Measurements from ENCODE around the gene PRLR. TPM values are rescaled to one million over a fixed set of nuclear protein-coding genes. Genes with fewer than 3 reads are reported as not detected.
A peak's percentile ranks its signal among the peaks of the same experiment; 100 is the strongest.

PRLR gene
- total and polyA plus RNA-seq, 2 of the 8 experiments (the other 6 are each of a cell fraction or from before 2014, with no cell fraction given) = 0.53 to 2.5 TPM

GRCh38 chr5:35239911-35240610 lies 9.8 kb upstream of the PRLR start:
- CTCF ChIA-PET (ENCODE audit: partially characterized antibody) = no interaction called here
- no peak overlapping the region for H3K4me3 ChIP-seq (ENCODE audit: extremely low read depth in 1 of 4, insufficient read depth in 2 of 4, low read depth in 3 of 4, low read length in 4 of 4)
- no peak overlapping the region for H3K23ac ChIP-seq (ENCODE audit: insufficient read length)
- H3K56ac ChIP-seq (replicated peaks; ENCODE audit: insufficient read length, low read depth, low read length) = no peak overlapping the region
- no peak overlapping the region for H2BK15ac ChIP-seq (ENCODE audit: low read length)
- no peak overlapping the region for H2AK5ac ChIP-seq (ENCODE audit: low read depth, low read length)
- TF ChIP-seq HDAC2 (IDR thresholded peaks at IDR 0.05; ENCODE audit: borderline replicate concordance in 1 of 2, low read depth in 2 of 2, low read length in 2 of 2) (no peak), CBX8 (IDR thresholded peaks at IDR 0.05; ENCODE audit: borderline replicate concordance, low read depth, low read length) (no peak), ASH2L (IDR thresholded peaks at IDR 0.05; ENCODE audit: low read length) (no peak), JUND (IDR thresholded peaks at IDR 0.05; ENCODE audit: low read length) (no peak), GABPA (IDR thresholded peaks at IDR 0.05; ENCODE audit: borderline replicate concordance, insufficient read depth, low read length) (no peak)
- no peak overlapping the region for H2BK5ac ChIP-seq (ENCODE audit: low read depth, low read length)
- H2BK20ac ChIP-seq (ENCODE audit: low read length) = no peak overlapping the region
- H3K27ac ChIP-seq (ENCODE audit: low read depth, low read length) = no peak overlapping the region
- no peak overlapping the region for H4K91ac ChIP-seq (replicated peaks; ENCODE audit: insufficient read length, low read length)
- 93% methylated on average over 2 of the region's 2 CpGs; no CpG with 5 or more reads in 1 of the 2 experiments for WGBS, 2 experiments (ENCODE audit: extremely low coverage in 1 of 2, insufficient coverage in 1 of 2, insufficient read length in 1 of 2, insufficient replicate concordance in 2 of 2, low coverage in 1 of 2, low lambda C conversion rate in 2 of 2, missing lambda C conversion rate in 1 of 2)
- no peaks in the 10 kb centered on the region for H3K9me3 ChIP-seq (ENCODE audit: insufficient read depth in 2 of 2, low read depth in 1 of 2, low read length in 1 of 2)
- H3K36me3 ChIP-seq (ENCODE audit: control insufficient read depth in 2 of 4, insufficient read depth in 4 of 4, low read length in 3 of 4) = no peaks in the 10 kb centered on the region
- POLR2A ChIA-PET (ENCODE audit: partially characterized antibody) = no interaction called here
- H4K8ac ChIP-seq (ENCODE audit: extremely low read depth, insufficient read depth, low read length) = no peak overlapping the region
- H3K27me3 ChIP-seq (replicated peaks in 1 of 4; ENCODE audit: control insufficient read depth in 3 of 4, extremely low read depth in 1 of 4, insufficient read depth in 3 of 4, low read length in 3 of 4) = no peaks in the 10 kb centered on the region
- H2BK120ac ChIP-seq (replicated peaks; ENCODE audit: low read depth, low read length) = no peak overlapping the region
- no peak overlapping the region for H2BK12ac ChIP-seq (ENCODE audit: low read depth, low read length)
- H3K18ac ChIP-seq (ENCODE audit: extremely low read depth, low read length) = no peak overlapping the region
- H3K4me2 ChIP-seq (ENCODE audit: insufficient read depth in 1 of 2, low read depth in 2 of 2, low read length in 2 of 2) = no peak overlapping the region
- H3K79me1 ChIP-seq (ENCODE audit: low read depth, low read length) = no peaks in the 10 kb centered on the region
- H4K5ac ChIP-seq (ENCODE audit: insufficient read length, low read depth, low read length) = no peak overlapping the region
- no peak for DNase-seq (ENCODE audit: low read depth in 1 of 2, low spot score in 2 of 2)
- no peaks in the 10 kb centered on the region for H3K4me1 ChIP-seq (replicated peaks in 1 of 4; ENCODE audit: control insufficient read depth in 3 of 4, insufficient read depth in 4 of 4, low read length in 3 of 4)
- H3K79me2 ChIP-seq (ENCODE audit: control insufficient read depth in 1 of 2, insufficient read depth in 2 of 2, low read length in 2 of 2) = no peaks in the 10 kb centered on the region
- H3K9ac ChIP-seq (replicated peaks in 1 of 4; ENCODE audit: extremely low read depth in 1 of 4, low read depth in 3 of 4, low read length in 3 of 4) = no peak overlapping the region
- no peaks in the 10 kb centered on the region for H3K23me2 ChIP-seq (ENCODE audit: low read depth, low read length)
- H2AFZ ChIP-seq (ENCODE audit: low read length) = peak overlapping the region; percentile 68; the same call in 1 of the 2 replicates
- no peak overlapping the region for H3K4ac ChIP-seq (replicated peaks; ENCODE audit: insufficient read length, low read depth, low read length)
- no peak for FAIRE-seq
- no peaks in the 10 kb centered on the region for H4K20me1 ChIP-seq (replicated peaks in 1 of 2; ENCODE audit: control insufficient read depth in 1 of 2, insufficient read depth in 2 of 2, low read length in 2 of 2)
- H3K14ac ChIP-seq (ENCODE audit: insufficient read length) = no peak overlapping the region
